Activated T-helper 9 cell treated with anti-CD3 and anti-CD28 coated beads, Interleukin-2, amount 50 U/mL, for 16 hours (primary cell): Measurements from ENCODE around the gene RFLNA.

Experiments used
- DNase-seq: peaks from one replicate; pipeline ENCODE4 v3.0.0-alpha.2; 2020; ENCODE audit warnings: low read depth

RFLNA gene

DNA sequence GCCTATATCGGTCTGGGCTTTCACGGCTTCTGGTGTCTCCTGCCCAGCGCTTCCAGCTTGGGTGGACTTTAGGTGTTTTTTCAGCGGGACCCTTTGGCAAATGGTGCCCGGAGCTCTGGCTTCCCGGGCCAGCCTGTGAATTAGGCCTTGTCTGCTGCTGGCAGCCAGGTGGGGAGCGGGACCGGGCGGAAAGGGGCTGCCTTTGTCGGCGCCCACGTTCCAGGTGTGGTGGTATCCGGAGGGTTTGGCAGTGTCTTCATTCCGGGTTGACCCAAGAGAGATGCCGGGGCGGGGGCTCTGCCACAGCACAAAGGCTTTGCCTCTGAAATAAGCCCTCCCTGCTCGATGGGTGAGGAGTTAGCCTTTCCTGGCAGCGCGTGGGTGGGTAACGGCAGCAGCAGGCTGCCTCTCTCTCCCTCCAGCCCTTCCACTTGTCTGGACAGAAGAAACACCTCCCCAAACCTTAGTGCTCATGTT, 9.5 kb downstream of the RFLNA start:
- DNase-seq = no peak

DNA sequence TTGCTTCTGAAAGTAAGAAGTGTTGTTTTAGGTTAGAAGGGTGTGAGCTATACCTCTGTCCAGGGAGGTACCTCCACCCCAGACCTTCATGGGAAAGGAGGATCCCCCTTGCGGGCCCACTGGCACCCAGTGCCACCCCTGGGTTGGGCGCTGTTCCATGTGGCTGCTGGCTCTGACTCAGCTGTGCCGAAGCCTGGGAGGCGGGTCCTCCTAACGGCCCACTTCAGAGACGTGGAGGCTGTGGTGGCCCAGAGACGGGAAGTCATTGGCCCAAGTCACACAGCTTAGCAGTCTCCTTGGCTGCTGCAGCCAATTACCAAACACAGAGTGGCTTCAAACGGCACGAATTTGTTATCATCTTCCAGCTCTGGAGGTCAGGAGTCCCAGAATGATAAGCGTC, 10.2 kb downstream of the RFLNA start:
- no peak for DNase-seq

DNA sequence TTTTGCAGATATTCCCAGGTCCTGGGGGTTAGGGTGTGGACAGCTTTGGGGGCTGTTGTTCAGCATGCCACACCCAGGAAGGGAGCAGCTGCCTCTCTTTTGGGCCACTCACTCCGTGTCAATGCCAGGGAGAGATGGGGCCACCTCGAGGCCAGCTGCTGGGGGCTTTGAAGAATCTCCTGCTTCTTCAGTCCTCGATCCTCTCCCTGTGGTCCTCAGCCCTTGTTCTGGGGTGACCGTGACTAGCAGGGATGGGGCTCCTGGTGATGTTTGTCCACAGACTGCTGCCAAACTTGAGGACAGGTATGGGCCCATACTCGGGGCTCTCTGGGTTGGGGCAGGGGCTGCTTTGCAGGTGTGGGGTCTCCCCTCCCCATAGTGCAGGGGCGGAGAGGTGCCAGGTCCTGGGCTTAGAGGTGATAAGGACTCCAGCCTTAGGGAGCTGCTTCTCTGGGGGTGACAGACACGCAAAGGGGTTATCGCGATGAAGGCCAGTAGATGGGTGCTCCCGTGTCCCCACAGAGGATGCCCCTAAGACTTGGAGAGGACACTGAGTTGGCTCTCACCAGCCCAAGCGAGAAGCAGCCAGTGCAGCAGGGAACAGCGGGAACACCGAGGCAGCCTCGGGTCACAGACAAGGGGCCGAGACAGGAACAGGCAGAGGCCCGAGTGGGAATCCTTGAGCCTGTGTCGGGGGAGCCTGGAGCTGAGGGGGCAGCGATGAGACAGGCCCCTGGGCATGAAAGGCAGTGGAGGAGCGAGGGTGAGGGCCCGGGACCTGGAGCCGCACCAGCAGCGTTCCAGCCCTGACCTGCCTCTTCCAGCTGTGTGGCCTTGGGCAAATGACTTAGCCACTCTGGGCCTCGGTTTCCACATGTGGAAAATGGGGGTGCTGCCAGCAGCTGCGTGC, 11.1 kb downstream of the RFLNA start:
- DNase-seq = no peak

DNA sequence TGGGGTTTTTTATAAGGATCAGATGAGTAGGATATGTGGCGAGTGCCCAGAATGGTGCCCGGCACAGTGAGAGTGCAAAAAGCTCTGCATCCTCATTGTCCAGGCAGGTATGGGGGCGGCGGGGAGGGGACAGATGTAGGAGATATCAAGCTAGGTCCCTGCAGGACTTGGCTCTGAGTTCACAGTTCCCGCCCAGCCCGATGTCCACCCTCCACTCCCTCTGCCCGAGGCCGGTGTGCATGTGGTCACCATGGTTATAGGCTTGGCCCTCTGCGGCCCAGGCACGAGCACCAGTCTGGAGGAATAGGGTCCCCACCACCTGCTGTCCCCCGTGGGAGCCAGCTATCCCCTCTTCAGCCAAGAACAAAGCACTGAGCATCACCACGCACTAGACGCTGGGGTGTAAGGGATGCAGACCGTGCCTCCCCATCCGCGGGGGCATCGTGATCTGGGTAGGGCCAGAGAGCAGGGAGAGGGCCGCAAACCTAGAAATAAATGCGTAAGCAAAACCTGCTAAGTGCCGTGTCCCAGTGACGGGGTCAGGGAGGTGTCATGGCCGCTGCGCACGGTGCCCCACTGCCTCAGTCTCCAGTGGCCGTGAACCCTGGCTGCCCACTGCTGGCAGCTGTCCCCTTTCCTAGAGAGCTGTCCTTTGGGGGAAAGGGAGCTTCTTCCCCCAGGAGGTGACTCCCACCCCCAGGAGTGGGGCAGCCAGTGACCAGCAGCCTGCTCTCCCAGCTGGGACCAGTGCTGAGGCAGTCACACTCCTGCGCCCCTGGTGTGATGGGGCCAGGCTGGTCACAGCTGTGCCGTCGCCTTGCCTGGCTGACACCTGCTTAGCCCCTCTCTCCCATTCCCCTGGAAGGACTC, 12.0 kb downstream of the RFLNA start:
- no peak for DNase-seq

DNA sequence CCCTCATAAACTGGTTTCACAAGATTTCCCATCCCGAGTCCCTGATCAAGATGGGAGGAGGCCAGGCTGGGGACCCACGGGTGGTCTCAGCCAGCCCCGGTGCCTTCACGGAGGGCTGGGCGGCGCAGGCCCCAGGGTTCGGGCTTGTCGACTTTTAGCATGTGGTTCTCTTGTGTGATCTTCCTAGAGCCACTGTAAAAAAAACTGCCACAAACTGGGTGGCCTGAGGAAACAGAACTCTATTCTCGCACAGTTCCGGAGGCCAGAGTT, 12.6 kb downstream of the RFLNA start:
- no peak for DNase-seq

DNA sequence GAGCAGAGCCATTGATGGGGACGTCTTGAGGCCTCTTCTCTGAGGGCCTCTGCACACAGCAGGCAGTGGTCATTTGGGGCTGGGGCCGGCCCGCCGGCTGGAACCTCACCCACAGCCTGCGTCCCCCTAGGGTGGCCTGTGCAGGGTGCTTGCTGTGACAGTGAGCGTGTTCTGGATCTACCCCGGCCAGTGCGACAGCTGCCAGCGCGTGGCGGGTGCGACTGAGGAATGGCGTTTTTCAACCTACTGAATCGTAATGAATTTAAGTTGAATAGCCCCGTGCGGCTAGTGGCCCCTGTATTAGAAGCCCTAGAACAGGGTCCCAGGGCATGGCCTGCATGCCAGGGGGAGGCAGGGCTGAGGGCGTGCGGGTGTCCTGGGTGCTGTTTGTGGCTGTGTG, 13.8 kb downstream of the RFLNA start:
- DNase-seq = no peak

DNA sequence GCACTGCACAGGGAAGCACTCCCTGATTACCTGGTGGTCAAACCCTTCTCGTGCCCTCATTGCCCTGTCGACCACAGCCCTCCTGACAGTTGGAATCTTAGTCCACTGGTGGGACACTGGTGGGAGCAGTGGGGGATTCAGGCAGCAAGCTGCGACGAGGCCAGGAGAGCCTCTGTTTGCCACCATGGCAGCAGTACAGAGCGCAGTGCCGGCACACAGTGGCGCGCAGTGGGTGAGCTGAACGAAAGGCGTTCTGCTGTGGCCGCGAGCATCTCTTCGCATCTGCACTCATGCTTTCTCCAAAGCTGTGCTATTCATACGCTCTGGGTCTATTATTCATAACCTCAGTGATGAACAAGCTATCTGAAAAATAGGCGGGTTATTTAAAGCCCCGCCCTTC, 14.3 kb downstream of the RFLNA start:
- DNase-seq = no peak

DNA sequence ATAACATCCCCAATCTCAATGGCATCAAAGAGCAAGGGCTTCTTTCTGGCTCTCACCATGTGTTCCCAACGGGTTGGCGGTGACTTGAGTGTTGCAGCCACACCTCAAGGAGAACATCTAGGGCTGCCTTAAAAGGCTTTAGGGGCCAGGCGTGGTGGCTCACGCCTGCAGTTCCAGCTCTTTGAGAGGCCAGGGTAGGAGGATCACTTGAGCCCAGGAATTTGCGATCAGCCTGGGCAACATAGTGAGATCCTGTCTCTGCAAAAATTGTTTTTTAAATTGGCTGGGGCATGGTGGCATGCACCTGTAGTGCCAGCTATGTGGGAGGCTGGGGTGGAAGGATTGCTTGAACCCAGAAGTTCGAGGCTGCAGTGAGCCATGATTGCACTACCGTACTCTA, 14.9 kb downstream of the RFLNA start:
- DNase-seq = no peak

DNA sequence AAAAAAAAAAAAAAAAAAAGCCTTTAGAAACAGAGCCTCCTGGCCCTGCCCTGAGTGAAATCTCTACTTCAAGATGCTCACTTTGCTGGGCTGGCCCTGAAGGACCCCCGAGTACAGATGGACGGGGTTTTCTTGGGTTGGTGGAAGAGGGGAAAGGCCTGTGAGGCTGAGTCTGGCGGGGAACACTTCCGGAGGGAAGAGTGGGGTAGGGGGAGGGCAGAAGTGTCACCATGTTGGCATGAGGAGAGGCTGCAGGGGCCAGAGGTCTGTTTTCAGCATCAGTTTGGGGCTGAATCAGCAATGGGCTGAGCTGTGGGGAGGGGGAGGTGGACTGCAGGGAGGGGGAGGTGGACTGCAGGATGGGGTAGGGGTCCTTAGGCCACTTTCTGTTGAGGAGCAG, 15.3 kb downstream of the RFLNA start:
- no peak for DNase-seq

DNA sequence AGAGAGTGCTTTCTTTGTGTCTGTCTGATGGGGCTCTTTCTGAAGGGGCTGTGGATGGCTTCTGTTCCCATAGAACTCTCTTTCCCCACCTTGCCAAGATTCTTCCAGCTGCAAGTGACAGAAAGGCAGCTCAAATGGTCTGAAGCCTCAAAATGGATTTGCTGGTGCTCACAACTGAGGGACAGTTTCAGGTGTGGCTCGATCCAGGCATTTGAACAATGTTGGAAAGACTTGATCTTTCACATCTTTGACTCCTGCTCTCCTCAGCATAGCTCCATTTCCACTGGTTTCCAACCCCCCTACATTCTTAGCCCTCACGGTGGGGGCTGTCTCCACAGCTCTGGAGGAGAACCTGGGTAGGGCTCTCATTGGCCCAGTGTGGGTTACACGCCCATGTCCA, 15.9 kb downstream of the RFLNA start:
- no peak for DNase-seq

DNA sequence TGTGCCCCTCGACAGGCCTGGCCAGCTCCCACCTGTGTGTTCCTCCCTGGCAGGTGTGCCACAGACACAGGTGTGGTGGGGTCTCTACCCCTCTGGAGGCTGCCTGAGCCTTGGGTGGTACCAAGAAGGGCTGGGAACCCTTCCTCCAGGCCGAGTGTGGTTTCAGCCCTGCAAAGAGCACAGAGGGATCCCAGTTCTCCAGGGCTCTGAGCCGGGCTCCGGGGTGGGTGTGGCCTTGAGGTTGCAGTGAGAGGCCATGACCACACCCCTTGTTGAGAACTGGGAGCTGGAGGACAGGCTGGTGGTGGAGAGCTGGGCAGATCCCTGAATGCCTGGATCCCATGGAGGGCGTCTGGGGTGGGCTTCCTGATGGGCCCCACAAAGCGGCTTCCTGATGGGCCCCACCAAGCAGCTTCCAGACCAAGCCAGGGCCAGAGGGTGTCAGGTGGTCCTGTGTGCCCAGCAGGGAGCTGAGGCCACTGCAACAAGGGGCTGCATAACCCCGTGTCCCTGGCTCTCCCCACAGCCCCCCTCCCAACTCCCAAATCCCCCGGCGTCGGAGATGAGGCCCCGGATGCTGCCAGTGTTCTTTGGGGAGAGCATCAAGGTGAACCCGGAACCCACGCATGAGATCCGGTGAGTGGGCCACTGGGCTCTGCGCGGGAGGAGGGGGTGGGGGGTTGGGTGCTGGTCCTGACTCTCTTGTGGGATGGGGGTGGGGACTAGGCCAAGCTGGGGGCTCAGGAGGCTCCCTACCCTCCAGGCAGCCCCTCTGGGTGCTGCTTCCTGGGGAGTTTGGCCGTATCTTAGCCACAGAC, 16.6 kb downstream of the RFLNA start:
- DNase-seq = no peak

DNA sequence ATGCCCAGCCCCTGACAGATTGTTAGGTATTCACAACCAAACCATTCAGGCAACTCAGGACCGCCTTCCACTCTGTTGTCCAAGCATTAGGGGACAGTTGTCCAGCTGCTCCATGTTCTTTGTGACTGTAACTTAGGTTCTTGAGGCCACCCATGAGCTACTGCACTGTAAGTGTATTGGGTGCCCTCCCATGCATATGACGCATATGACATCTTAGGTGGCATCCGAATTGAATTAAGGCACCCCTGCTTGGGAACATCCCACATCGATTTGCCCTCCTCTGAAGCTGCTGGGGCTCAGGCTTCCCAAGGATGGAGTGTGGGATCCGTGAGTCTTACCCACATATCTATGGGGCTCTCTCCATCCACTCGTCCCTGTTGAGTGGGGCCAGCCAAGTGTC, 17.7 kb downstream of the RFLNA start:
- no peak for DNase-seq

DNA sequence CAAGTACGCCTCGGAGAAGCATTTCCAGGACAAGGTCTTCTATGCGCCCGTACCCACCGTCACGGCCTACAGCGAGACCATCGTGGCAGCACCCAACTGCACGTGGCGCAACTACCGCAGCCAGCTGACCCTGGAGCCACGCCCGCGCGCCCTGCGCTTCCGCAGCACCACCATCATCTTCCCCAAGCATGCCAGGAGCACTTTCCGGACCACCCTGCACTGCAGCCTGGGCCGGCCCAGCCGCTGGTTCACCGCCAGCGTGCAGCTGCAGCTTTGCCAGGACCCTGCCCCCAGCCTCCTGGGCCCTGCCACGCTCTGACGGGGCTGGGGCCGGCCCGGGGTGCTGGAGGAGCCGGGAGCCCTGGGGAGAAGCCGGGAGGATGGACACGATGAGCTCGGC, 19.3 kb downstream of the RFLNA start:
- no peak for DNase-seq

DNA sequence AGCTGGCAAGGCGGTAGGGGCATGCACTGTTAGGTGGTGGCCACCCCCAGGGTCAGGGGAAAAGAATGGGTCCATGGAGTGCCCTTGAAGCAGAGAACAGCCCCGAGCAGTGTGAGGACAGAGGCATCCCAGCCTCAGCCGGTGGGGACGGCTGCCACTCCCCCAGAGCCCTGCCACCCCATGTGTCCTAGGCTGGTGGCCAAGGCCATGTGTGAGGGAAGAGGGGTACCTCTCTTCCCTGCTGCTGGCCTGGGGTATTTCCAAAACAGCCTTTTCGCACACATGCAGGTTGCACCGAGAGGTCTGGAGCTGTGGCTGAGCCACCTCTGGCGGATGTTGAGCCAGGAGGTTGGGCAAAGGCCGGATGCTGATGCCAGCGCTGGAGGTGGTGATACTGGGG, 19.9 kb downstream of the RFLNA start:
- DNase-seq = no peak

DNA sequence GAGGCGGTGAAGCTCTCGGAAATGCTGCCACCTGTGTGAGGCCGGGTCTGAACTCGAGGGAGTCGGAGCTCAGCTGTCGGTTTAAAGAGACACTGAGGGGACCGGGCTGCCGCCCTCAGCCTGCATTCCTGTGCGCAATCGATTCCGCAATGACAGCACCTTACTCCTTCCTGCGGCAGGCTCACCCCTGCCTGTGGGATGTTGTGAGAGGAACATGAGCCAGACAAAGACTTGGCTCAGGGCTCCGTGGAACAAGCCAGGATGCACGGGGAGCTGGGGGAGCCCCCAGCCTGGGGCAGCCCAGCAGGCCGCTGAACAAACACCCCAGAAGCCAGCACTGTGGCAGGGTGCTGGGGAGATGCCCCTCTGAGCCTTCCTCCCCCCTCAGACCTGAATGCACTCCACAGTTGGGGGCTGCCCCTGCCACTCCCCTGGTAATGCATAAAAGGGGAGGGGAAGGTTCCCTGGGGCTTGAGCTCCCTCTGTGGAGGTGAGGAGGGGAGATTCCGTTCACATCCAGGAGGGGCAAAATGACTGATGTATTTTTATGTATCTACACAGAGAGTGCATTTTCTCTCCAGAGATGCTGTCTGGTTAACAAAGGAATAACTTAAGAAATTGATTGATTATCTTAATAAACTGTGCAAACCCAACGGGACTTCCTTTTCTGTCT, 20.6 kb downstream of the RFLNA start:
- DNase-seq = no peak

DNA sequence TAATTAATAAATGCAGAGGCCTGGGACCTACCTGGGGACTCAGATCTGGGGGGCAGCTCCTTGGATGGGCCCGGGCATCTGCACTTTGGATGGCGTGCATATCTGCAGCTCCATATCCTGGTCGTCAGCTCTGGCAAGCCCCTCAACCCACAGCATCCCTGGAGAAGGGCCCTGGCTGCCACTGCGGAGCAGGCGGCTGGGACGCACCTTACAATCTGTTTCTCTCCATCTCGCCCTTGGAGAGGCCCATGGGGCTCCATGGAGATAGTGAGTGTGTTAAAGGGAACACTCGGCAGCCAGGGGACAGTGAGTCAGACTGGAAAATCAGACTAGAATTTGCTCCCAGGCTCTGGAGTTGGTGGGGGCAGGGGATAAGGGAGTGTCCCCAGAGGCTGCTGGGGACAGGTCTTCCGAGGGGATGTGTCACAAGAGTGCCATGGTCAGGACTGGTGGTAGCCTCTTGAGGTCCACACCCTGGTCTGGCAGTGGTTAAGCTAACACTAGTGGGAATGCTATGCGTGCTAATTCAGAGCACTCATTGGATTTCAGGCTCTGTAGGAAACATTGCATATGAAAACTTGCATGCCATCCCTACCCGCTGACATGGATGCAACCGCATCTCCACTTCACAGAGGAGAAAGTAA, 21.5 kb downstream of the RFLNA start:
- DNase-seq = no peak

DNA sequence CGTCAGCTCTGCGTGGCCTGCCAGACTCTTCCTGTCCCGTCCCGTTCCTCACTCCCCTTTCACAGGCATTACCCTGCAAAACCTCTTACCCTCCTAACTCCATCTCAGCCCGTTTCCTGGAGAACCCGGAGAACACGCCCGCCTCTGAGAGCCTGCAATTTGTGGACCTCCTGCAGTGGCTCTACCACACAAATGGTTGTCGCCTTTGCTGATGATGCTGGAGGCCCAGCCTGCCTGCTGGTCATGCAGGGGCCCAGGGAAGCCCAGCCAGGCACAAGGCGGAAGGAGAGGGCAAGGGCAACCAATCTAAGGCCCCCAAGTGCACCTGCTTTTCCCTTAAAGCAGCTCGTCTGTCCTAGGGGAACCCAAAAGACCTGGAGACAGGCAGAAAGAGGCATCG, 22.5 kb downstream of the RFLNA start:
- DNase-seq = no peak

DNA sequence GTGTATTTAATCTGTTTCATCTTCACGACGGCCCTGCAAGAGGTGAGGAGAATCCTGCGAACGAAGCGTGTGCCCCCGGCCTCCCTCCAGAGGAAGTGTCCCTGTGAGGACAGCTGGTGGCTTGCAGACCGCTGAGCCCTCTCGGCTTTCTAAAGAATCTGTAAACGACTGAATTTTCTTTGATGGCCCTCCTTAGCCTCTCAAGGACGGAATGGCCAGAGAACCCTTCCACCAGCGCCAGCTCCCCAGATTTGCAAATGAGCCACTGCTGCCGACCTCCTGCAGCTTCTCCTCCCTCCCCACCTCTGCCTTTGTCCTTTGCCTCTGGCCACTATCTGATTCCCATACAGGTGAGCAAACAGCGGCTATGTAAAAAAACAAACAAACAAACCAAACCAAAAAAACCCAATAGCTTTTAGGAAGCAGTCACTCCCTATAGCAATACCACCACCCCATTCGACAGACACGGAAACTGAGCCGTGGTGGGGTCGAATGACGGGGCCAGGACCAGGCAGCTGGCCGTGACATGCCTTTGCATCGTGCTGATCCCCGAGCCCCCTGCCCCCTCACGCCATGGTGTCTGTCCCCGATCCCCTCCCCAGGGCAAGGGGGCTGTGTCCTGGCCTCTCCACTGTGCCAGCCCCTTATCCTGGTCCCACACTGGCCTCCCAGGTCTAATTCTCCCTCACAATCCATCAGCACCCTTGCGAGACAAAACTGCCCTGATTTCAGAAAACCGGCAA, 23.6 kb downstream of the RFLNA start:
- DNase-seq = no peak

DNA sequence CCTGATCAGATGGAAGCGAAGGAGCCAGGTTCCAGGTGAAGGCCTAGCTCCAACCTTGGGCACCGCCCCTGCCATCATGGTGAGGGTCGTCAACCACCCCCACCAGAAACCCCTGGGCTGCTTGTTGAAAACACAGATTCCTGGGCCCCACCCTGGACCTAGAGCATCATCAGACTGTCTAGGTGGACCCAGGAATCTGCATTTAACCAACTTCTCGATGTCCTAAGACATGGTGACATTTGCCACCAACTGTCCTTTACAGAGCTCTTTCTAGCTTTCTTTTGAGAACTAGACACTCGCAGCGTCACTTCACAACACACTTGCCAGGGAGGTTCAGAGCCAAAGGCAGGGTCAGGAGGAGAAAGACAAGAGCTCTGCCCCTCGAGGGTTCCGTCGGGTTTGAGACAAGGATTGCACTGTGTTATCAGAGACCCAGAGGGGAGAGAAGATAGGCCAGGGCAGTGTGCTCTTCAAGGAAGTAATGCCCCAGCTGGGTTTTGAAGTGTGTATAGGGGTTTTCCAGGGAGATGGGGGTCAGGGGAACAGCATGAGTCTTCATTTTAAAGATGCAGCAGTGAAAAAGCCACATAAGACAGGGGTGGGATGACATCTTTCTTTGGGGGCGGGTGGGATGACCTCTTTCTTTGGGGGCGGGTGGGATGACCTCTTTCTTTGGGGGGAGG, 24.6 kb downstream of the RFLNA start:
- DNase-seq = no peak

DNA sequence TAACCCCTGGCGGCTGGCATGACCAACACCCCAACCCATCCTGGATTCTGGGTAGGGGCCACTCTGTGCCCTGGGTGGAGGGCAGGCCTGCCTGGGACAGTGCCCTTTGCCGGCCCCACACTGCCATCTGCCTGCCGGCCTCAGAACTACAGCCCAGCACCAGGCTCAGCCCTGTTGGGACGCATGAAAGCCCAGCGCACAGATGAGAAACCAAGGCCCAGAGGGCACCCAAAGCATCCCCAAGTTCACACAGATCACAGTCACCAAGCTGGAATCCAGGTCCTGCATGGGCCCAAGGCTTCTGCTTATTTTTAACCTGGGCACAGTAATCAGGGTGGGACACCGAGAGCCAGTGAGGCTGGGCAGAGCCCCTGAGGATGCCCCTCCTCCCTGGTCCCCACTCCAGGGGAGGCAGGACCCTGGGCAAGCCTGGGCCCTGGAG, 26.2 kb downstream of the RFLNA start:
- peak; percentile 39 for DNase-seq
